ENCODE data around the gene HIRA.
"Not testable (repeated sequence)": the region's sequence is repeated elsewhere in the genome, so short reads cannot be mapped to it uniquely, and the experiment has no call there.

DNA sequence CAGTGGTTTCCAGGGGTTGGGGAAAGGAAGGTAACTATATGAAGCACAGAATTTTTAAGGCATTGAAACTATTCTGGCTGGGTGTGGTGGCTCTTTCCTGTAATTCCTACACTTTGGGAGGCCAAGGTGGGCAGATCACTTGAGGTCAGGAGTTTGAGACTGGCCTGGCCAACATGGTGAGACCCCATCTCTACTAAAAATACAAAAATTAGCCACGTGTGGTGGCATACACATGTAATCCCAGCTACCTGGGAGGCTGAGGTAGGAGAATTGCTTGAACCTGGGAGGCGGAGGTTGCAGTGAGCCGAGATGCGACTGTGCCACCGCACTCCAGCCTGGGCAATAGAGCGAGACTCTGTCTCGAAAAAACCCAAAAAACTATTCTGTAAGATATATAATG is 68.0 kb downstream of the HIRA start:
- not testable (repeated sequence) for TF ChIP-seq POLR2A, POLR2AphosphoS5 (IDR thresholded peaks at IDR 0.05; ENCODE audit: low read depth, low read length)
